ENCODE measurements around the gene CAMK1.

- TF ChIP-seq CTCF (IDR thresholded peaks at IDR 0.05), result no peak
- no peak for TF ChIP-seq POLR2A (IDR thresholded peaks at IDR 0.05)
Observed at GRCh38 chr3:9727743-9728142, 42.0 kb downstream of the CAMK1 start.

Measured in heart left ventricle (tissue), 13 donors.